ENCODE data around the gene PLBD1.

The PLBD1 gene

DNA sequence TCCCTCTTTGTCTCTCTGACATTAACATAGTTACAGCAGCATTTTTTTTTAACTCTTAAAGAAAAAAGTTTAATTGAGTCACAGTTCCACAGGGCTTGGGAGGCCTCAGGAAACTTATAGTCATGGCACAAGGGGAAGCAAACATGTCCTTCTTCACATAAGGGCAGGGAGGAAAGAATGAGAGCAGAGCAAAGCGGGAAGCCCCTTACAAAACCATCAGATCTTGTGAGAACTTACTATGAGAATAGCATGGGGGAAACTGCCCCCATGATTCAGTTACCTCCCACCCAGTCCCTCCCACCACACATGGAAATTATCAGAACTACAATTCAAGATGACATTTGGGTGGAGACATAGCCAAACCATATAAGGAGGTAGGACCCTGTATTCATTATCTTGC, 96.2 kb downstream of the PLBD1 start:
- peaks cover 7% of the 10 kb centered on the region for H3K36me3 ChIP-seq (ENCODE audit: control insufficient read depth, insufficient read depth, low read length)
- TF ChIP-seq, protein P1, sequence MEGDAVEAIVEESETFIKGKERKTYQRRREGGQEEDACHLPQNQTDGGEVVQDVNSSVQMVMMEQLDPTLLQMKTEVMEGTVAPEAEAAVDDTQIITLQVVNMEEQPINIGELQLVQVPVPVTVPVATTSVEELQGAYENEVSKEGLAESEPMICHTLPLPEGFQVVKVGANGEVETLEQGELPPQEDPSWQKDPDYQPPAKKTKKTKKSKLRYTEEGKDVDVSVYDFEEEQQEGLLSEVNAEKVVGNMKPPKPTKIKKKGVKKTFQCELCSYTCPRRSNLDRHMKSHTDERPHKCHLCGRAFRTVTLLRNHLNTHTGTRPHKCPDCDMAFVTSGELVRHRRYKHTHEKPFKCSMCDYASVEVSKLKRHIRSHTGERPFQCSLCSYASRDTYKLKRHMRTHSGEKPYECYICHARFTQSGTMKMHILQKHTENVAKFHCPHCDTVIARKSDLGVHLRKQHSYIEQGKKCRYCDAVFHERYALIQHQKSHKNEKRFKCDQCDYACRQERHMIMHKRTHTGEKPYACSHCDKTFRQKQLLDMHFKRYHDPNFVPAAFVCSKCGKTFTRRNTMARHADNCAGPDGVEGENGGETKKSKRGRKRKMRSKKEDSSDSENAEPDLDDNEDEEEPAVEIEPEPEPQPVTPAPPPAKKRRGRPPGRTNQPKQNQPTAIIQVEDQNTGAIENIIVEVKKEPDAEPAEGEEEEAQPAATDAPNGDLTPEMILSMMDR (IDR thresholded peaks at IDR 0.05; ENCODE audit: insufficient read depth, low read length, poor library complexity, severe bottlenecking): no peak
- H3K27me3 ChIP-seq (replicated peaks; ENCODE audit: control insufficient read depth, insufficient read depth, low read length): no peaks in the 10 kb centered on the region
- DNase-seq (ENCODE audit: extremely low read depth, insufficient read length): no peak
- no peak overlapping the region for H3K4me3 ChIP-seq (replicated peaks; ENCODE audit: low read depth, low read length)

- TF ChIP-seq, protein P1 (IDR thresholded peaks at IDR 0.05; ENCODE audit: insufficient read depth, low read length, poor library complexity, severe bottlenecking): no peak
- Histone ChIP-seq H3K36me3 (ENCODE audit: control insufficient read depth, insufficient read depth, low read length) (peaks cover 10% of the 10 kb centered on the region), H3K4me3 (replicated peaks; ENCODE audit: low read depth, low read length) (no peak overlapping the region), H3K27me3 (replicated peaks; ENCODE audit: control insufficient read depth, insufficient read depth, low read length) (no peaks in the 10 kb centered on the region)
- no peak for DNase-seq (ENCODE audit: extremely low read depth, insufficient read length)
These were observed 107.4 kb downstream of the PLBD1 start for GRCh38 chr12:14460212-14460841.

DNA sequence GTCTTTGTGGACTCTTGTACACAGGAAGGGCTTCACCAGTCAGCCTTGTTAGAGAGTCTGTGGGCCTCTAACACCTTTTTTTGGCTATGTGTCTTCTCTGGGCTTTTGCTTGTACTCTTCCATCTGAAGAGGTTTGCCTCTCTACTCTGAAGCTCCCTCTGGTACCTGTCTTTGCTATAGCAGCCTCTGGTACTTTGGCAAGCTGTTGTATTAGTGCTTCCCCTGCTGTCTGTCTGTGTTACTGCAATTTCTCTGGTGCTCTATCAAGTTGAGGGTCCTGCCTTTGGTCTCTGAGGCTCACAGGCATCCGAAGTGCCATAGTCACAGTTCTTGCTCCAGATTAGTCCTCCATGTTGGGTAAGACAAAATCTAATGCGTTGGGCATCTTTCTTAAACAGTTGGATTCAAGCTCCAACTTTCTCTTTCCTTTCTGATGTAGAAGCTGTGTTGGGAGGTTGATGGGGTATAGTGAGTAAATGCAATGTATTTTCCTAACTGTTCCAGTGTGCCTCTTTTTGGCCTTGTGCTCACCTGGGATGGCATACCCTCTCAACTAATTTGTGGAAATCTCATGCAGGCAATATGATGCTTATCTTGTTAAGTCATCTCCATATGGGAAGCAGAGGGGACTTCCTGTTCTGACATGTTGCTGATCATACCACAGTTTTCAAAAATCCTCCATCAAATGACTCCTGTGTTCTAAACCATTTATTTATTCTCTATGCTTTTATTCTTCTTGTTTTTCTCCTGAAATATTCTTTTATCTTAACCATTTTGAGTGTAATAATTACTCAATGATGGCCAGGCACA, 113.4 kb downstream of the PLBD1 start:
- Histone ChIP-seq H3K36me3 (ENCODE audit: control insufficient read depth, insufficient read depth, low read length) (peaks cover 9% of the 10 kb centered on the region), H3K4me3 (replicated peaks; ENCODE audit: low read depth, low read length) (no peak overlapping the region), H3K27me3 (replicated peaks; ENCODE audit: control insufficient read depth, insufficient read depth, low read length) (no peaks in the 10 kb centered on the region)
- TF ChIP-seq, protein P1 (IDR thresholded peaks at IDR 0.05; ENCODE audit: insufficient read depth, low read length, poor library complexity, severe bottlenecking): peak; percentile 82
- DNase-seq (ENCODE audit: extremely low read depth, insufficient read length): peak; percentile 12

Data from GM06990 (cell line).